Stomach (tissue), 9 donors: ENCODE results near the gene PIGX. TPM values are rescaled to one million over a fixed set of nuclear protein-coding genes. Genes with fewer than 3 reads are reported as not detected.
A peak's percentile ranks its signal among the peaks of the same experiment; 100 is the strongest.

Experiments used
- DNase-seq, 2 donors: peaks; one replicate each; pipeline versions ENCODE4 v3.0.0 to v3.0.0-alpha.2; 2013 to 2019
- H3K27ac ChIP-seq, 5 donors: fragments of 200-600 bp in 4 of 5; sonication (generic) in 4 of 5; one replicate each; pipeline ENCODE4 v1.5.1; 2013 to 2019; ENCODE audit warnings: mild to moderate bottlenecking in 1 of 5, moderate library complexity in 1 of 5
- H3K27me3 ChIP-seq, 3 donors: fragments of 200-600 bp; sonication (generic); one replicate each; pipeline ENCODE4 v1.5.1; 2017 to 2019; ENCODE audit warnings: mixed run types in 1 of 3
- H3K36me3 ChIP-seq, 4 donors: fragments of 200-600 bp; sonication (generic); 1 replicate in 3 of 4; 2 replicates in 1 of 4; pipeline ENCODE4 v1.5.1; 2016 to 2019
- H3K4me1 ChIP-seq, 4 donors: fragments of 200-600 bp; sonication (generic); one replicate each; pipeline ENCODE4 v1.5.1; 2016 to 2019
- H3K4me3 ChIP-seq, 4 donors: fragments of 200-600 bp; sonication (generic) in 3 of 4; one replicate each; pipeline ENCODE4 v1.5.1; 2016 to 2019; ENCODE audit warnings: mild to moderate bottlenecking in 1 of 4
- H3K9me3 ChIP-seq, 4 donors: fragments of 200-600 bp; sonication (generic); one replicate each; pipeline ENCODE4 v1.5.1; 2016 to 2019
- CTCF ChIP-seq, 7 experiments: fragments of 450-650 bp in 4 of 7; fragments of 200-600 bp in 3 of 7; sonication (generic) in 3 of 7; IDR thresholded peaks; one replicate each; pipeline ENCODE4 v1.5.1; 2016 to 2019; ENCODE audit warnings: antibody characterized with exemption in 7 of 7, control low read depth in 2 of 7, mild to moderate bottlenecking in 1 of 7
- EP300 ChIP-seq: sonication (generic); formaldehyde crosslinking; IDR thresholded peaks from one replicate; pipeline ENCODE4 v1.6.1; 2017; ENCODE audit warnings: antibody characterized with exemption
- POLR2A ChIP-seq, 4 donors: fragments of 450-650 bp; IDR thresholded peaks; one replicate each; pipeline ENCODE4 v1.6.1; 2016; ENCODE audit warnings: antibody characterized with exemption in 4 of 4, control low read depth in 2 of 4, mild to moderate bottlenecking in 1 of 4, moderate library complexity in 1 of 4
- POLR2AphosphoS5 ChIP-seq, 3 donors: sonication (generic); formaldehyde crosslinking; IDR thresholded peaks; one replicate each; pipeline ENCODE4 v1.6.1; 2016; ENCODE audit warnings: antibody characterized with exemption in 3 of 3
- WGBS, 5 donors: extraction: QIAGEN DNeasy Blood & Tissue Kit in 3 of 5; methylation state at CpG; one replicate each; pipeline versions ENCODE4 v1.1.5 to v1.1.7; 2013 to 2018; 5-methylcytosine and 5-hydroxymethylcytosine counted together
- intact Hi-C: fragments of 100-400 bp; cut with DNase I; formaldehyde crosslinking; loops from one replicate; pipeline ENCODE4 v1.15.1; 2023; ENCODE audit warnings: low total_unique reads
- polyA plus RNA-seq, 3 donors: library from polyadenylated mRNA; stranded (reverse); fragments of 200-250 nt; gene quantifications; one replicate each; pipeline ENCODE4 v1.2.3, GENCODE V29; 2013
- total RNA-seq, 5 donors: library from RNA; depleted of rRNA; stranded (reverse); fragments of >200 nt; gene quantifications; one replicate each; pipeline versions ENCODE4 v1.1.0 to v1.2.3, GENCODE V29; 2014 to 2016
- donor health status: healthy with polysubstance abuse.
- donor health status: Bipolar disorder and iron deficiency.
- donor health status: healthy.

Gene PIGX
- total and polyA plus RNA-seq, 8 donors, result 4.6 to 60.8 (median 15.0) TPM

- 88 to 91% (median 91%) methylated on average over 4 of the region's 4 CpGs for WGBS, 5 donors
- DNase-seq, result no peak
- H3K27ac ChIP-seq, result no peak overlapping the region
- peaks cover 4 to 48% (median 28%) of the 10 kb centered on the region in 4 donors for H3K4me1 ChIP-seq
- no peak for TF ChIP-seq CTCF (IDR thresholded peaks at IDR 0.05)
- TF ChIP-seq EP300, result no peak
- TF ChIP-seq POLR2A (IDR thresholded peaks at IDR 0.05), result no peak
- no peak for TF ChIP-seq POLR2AphosphoS5 (IDR thresholded peaks at IDR 0.05)
- no peaks in the 10 kb centered on the region for H3K27me3 ChIP-seq
- peaks cover 0 to 14% (median 6%) of the 10 kb centered on the region in 4 donors for H3K36me3 ChIP-seq
- intact Hi-C loops, result no loop called here
- no peaks in the 10 kb centered on the region for H3K9me3 ChIP-seq
- H3K4me3 ChIP-seq, result no peak overlapping the region
These were observed 59.9 kb downstream of the PIGX start for GRCh38 chr3:196772102-196772501.

- Histone ChIP-seq H3K4me1 (peaks cover 4 to 55% (median 29%) of the 10 kb centered on the region in 4 donors), H3K36me3 (peaks cover 0 to 10% (median 6%) of the 10 kb centered on the region in 4 donors), H3K27ac (no peak overlapping the region), H3K4me3 (no peak overlapping the region), H3K27me3 (no peaks in the 10 kb centered on the region), H3K9me3 (no peaks in the 10 kb centered on the region)
- DNase-seq, result no peak
- 55 to 66% (median 60%) methylated on average over 6 of the region's 6 CpGs for WGBS, 5 donors
- intact Hi-C loops, result no loop called here
- TF ChIP-seq POLR2AphosphoS5 (IDR thresholded peaks at IDR 0.05), result no peak
- TF ChIP-seq CTCF (IDR thresholded peaks at IDR 0.05), result no peak
- no peak for TF ChIP-seq EP300
- TF ChIP-seq POLR2A (IDR thresholded peaks at IDR 0.05), result no peak
These were observed 60.7 kb downstream of the PIGX start for GRCh38 chr3:196772897-196773296.

- H3K9me3 ChIP-seq, result no peaks in the 10 kb centered on the region
- WGBS, 5 donors, result 56 to 69% (median 62%) methylated on average over 5 of the region's 5 CpGs
These were observed 62.1 kb downstream of the PIGX start for GRCh38 chr3:196774191-196774820.

GRCh38 chr3:196774848-196775422 is 62.8 kb downstream of the PIGX start:
- no peak for DNase-seq
- H3K9me3 ChIP-seq, result peaks cover 0 to 3% (median 0%) of the 10 kb centered on the region in 4 donors
- intact Hi-C loops, result no loop called here
- no peak overlapping the region for H3K27ac ChIP-seq
- H3K36me3 ChIP-seq, result peaks cover 0 to 5% (median 3%) of the 10 kb centered on the region in 4 donors
- no peak overlapping the region for H3K4me3 ChIP-seq
- no peaks in the 10 kb centered on the region for H3K27me3 ChIP-seq
- WGBS, 5 donors, result 89 to 96% (median 92%) methylated on average over 6 of the region's 6 CpGs
- peaks cover 8 to 76% (median 38%) of the 10 kb centered on the region in 4 donors for H3K4me1 ChIP-seq
- TF ChIP-seq POLR2A (IDR thresholded peaks at IDR 0.05) (no peak), POLR2AphosphoS5 (IDR thresholded peaks at IDR 0.05) (no peak), CTCF (IDR thresholded peaks at IDR 0.05) (no peak), EP300 (no peak)

More at GRCh38 chr3:196774191-196774820, 62.1 kb downstream of the PIGX start:
- Histone ChIP-seq H3K27ac (peak overlapping the region in 1 of 5 donors; percentile 5), H3K4me3 (no peak overlapping the region), H3K36me3 (peaks cover 0 to under 1% (median 0%) of the 10 kb centered on the region in 4 donors), H3K4me1 (peaks cover 8 to 69% (median 35%) of the 10 kb centered on the region in 4 donors), H3K27me3 (no peaks in the 10 kb centered on the region)
- intact Hi-C loops, result no loop called here
- no peak for DNase-seq
- TF ChIP-seq EP300, result no peak

GRCh38 chr3:196775938-196776337 is 63.8 kb downstream of the PIGX start:
- H3K27me3 ChIP-seq, result no peaks in the 10 kb centered on the region
- H3K27ac ChIP-seq, result no peak overlapping the region
- H3K9me3 ChIP-seq, result peaks cover 0 to 7% (median 0%) of the 10 kb centered on the region in 4 donors
- 87 to 92% (median 90%) methylated on average over 9 of the region's 9 CpGs for WGBS, 5 donors
- TF ChIP-seq POLR2AphosphoS5 (IDR thresholded peaks at IDR 0.05) (no peak), EP300 (no peak), POLR2A (IDR thresholded peaks at IDR 0.05) (no peak), CTCF (IDR thresholded peaks at IDR 0.05) (no peak)
- peaks cover 0 to 13% (median 12%) of the 10 kb centered on the region in 4 donors for H3K36me3 ChIP-seq
- no peak overlapping the region for H3K4me3 ChIP-seq
- intact Hi-C loops, result no loop called here
- DNase-seq, result no peak
- H3K4me1 ChIP-seq, result peaks cover 8 to 76% (median 38%) of the 10 kb centered on the region in 4 donors
